Urothelium cell line (cell line): ENCODE measurements around the gene LAMTOR2.

Experiments
- DNase-seq: peaks from one replicate; pipeline ENCODE4 v3.0.0; 2011; ENCODE audit warnings: low spot score, mixed read lengths
- FAIRE-seq: peaks from 2 replicates; lab custom pipeline; 2011; peaks lifted over from hg19 to GRCh38; lab: Jason Lieb, UNC

Gene LAMTOR2

GRCh38 chr1:156096640-156097391 lies 42.2 kb downstream of the LAMTOR2 start:
- DNase-seq (peak; percentile 85), FAIRE-seq (no peak)

GRCh38 chr1:156097499-156098178 lies 43.1 kb downstream of the LAMTOR2 start:
- FAIRE-seq = no peak
- no peak for DNase-seq

GRCh38 chr1:156098784-156099183 lies 44.2 kb downstream of the LAMTOR2 start:
- FAIRE-seq = no peak
- no peak for DNase-seq

GRCh38 chr1:156099282-156099681 lies 44.7 kb downstream of the LAMTOR2 start:
- DNase-seq (no peak), FAIRE-seq (no peak)

GRCh38 chr1:156100205-156100995 lies 45.8 kb downstream of the LAMTOR2 start:
- FAIRE-seq (no peak), DNase-seq (no peak)

- DNase-seq = no peak
- FAIRE-seq = no peak
Observed at GRCh38 chr1:156101880-156102279, 47.3 kb downstream of the LAMTOR2 start.

- FAIRE-seq (no peak), DNase-seq (no peak)
Observed at GRCh38 chr1:156102633-156103511, 48.3 kb downstream of the LAMTOR2 start.

GRCh38 chr1:156103521-156103947 lies 49.0 kb downstream of the LAMTOR2 start:
- no peak for DNase-seq
- no peak for FAIRE-seq

GRCh38 chr1:156104065-156104810 lies 49.7 kb downstream of the LAMTOR2 start:
- no peak for FAIRE-seq
- DNase-seq = no peak

- no peak for FAIRE-seq
- DNase-seq = no peak
Observed at GRCh38 chr1:156104861-156105832, 50.6 kb downstream of the LAMTOR2 start.

GRCh38 chr1:156106624-156107488 lies 52.3 kb downstream of the LAMTOR2 start:
- DNase-seq = no peak
- FAIRE-seq = no peak

GRCh38 chr1:156108057-156108456 lies 53.5 kb downstream of the LAMTOR2 start:
- no peak for FAIRE-seq
- DNase-seq = no peak
